Testis (tissue), 3 donors: Measurements from ENCODE around the gene MYO7B. TPM values are rescaled to one million over a fixed set of nuclear protein-coding genes. Genes with fewer than 3 reads are reported as not detected.

Experiments
- DNase-seq: peaks from one replicate; pipeline ENCODE4 v3.0.0-alpha.2; 2019
- H3K27ac ChIP-seq, 2 donors: fragments of 200-600 bp; sonication (generic); one replicate each; pipeline ENCODE4 v1.5.1; 2019
- H3K27me3 ChIP-seq: fragments of 200-600 bp; sonication (generic); one replicate; pipeline ENCODE4 v1.5.1; 2019
- H3K36me3 ChIP-seq: fragments of 200-600 bp; sonication (generic); one replicate; pipeline ENCODE4 v1.5.1; 2017; ENCODE audit warnings: low read depth; ENCODE audit errors: missing control alignments
- H3K4me1 ChIP-seq: fragments of 200-600 bp; sonication (generic); one replicate; pipeline ENCODE4 v1.5.1; 2019
- H3K4me3 ChIP-seq, 2 donors: fragments of 200-600 bp; sonication (generic); one replicate each; pipeline ENCODE4 v1.5.1; 2017 to 2019
- H3K9me3 ChIP-seq: fragments of 200-600 bp; sonication (generic); one replicate; pipeline ENCODE4 v1.5.1; 2017
- CTCF ChIP-seq, 3 experiments: fragments of 450-650 bp in 2 of 3; fragments of 200-600 bp in 1 of 3; sonication (generic) in 1 of 3; IDR thresholded peaks; one replicate each; pipeline ENCODE4 v1.5.1; 2016 to 2019; ENCODE audit warnings: antibody characterized with exemption in 3 of 3, mild to moderate bottlenecking in 2 of 3, moderate library complexity in 1 of 3
- POLR2A ChIP-seq: fragments of 450-650 bp; IDR thresholded peaks from one replicate; pipeline ENCODE4 v1.6.1; 2017; ENCODE audit warnings: antibody characterized with exemption, mild to moderate bottlenecking, moderate library complexity
- WGBS, 2 donors: methylation state at CpG; one replicate each; pipeline ENCODE4 v1.1.5; 2018; 5-methylcytosine and 5-hydroxymethylcytosine counted together
- intact Hi-C: fragments of 100-400 bp; cut with DNase I; formaldehyde crosslinking; loops from one replicate; pipeline ENCODE4 v1.15.1; 2023; ENCODE audit warnings: low total_unique reads
- polyA plus RNA-seq: library from polyadenylated mRNA; stranded (reverse); fragments of 350-450 nt; fragmentation: Illumina TruSeq; extraction: RNeasy Lipid Tissue Mini Kit (QIAGEN cat#74804); gene quantifications from one replicate; pipeline ENCODE4 v1.2.3, GENCODE V29; 2014; ENCODE audit warnings: low read depth, low replicate concordance; ENCODE audit not compliant: insufficient read depth
- total RNA-seq, 2 donors: library from RNA; depleted of rRNA; stranded (reverse); fragments of >200 nt; gene quantifications; one replicate each; pipeline ENCODE4 v1.2.3, GENCODE V29; 2016

Gene MYO7B
- total and polyA plus RNA-seq, 3 donors from 2014 or later: 3.6 to 5.6 (median 4.2) TPM

GRCh38 chr2:127650041-127650784 lies 114.7 kb downstream of the MYO7B start:
- 46 to 69% methylated on average over 6 to 13 of the region's 17 CpGs for WGBS, 2 donors
- TF ChIP-seq POLR2A (no peak), CTCF (IDR thresholded peaks at IDR 0.05) (no peak)
- H3K27me3 ChIP-seq: no peaks in the 10 kb centered on the region
- peak; percentile 68 for DNase-seq
- intact Hi-C loops: no loop called here
- H3K4me3 ChIP-seq: no peak overlapping the region
- no peaks in the 10 kb centered on the region for H3K36me3 ChIP-seq
- peaks cover 20% of the 10 kb centered on the region for H3K4me1 ChIP-seq
- no peaks in the 10 kb centered on the region for H3K9me3 ChIP-seq
- peak overlapping the region; percentile 35 to 71 for H3K27ac ChIP-seq

- Histone ChIP-seq H3K9me3 (no peaks in the 10 kb centered on the region), H3K4me3 (no peak overlapping the region), H3K36me3 (no peaks in the 10 kb centered on the region), H3K27ac (peak overlapping the region in 1 of 2 donors; percentile 71), H3K4me1 (peaks cover 20% of the 10 kb centered on the region), H3K27me3 (no peaks in the 10 kb centered on the region)
- TF ChIP-seq CTCF (IDR thresholded peaks at IDR 0.05): no peak
- TF ChIP-seq POLR2A: no peak
- DNase-seq: no peak
- 77 to 79% methylated on average over 26 to 27 of the region's 28 CpGs for WGBS, 2 donors
- intact Hi-C loops: no loop called here
Measured at GRCh38 chr2:127650785-127651380, 115.4 kb downstream of the MYO7B start.

- Histone ChIP-seq H3K4me1 (peaks cover 20% of the 10 kb centered on the region), H3K27me3 (no peaks in the 10 kb centered on the region), H3K36me3 (no peaks in the 10 kb centered on the region), H3K27ac (peak overlapping the region; percentile 0 to 71), H3K4me3 (no peak overlapping the region), H3K9me3 (no peaks in the 10 kb centered on the region)
- WGBS, 2 donors: 96 to 100% methylated on average over 22 to 29 of the region's 29 CpGs
- intact Hi-C loops: no loop called here
- DNase-seq: no peak
- TF ChIP-seq CTCF (IDR thresholded peaks at IDR 0.05) (no peak), POLR2A (no peak)
Measured at GRCh38 chr2:127651381-127651809, 115.9 kb downstream of the MYO7B start.

- Histone ChIP-seq H3K36me3 (no peaks in the 10 kb centered on the region), H3K27me3 (no peaks in the 10 kb centered on the region), H3K9me3 (no peaks in the 10 kb centered on the region), H3K4me1 (peaks cover 20% of the 10 kb centered on the region), H3K27ac (peak overlapping the region; percentile 0 to 71), H3K4me3 (no peak overlapping the region)
- TF ChIP-seq POLR2A (no peak), CTCF (IDR thresholded peaks at IDR 0.05) (no peak)
- DNase-seq: peak; percentile 84
- intact Hi-C loops: no loop called here
- WGBS, 2 donors: 62 to 68% methylated on average over 11 to 14 of the region's 14 CpGs
Measured at GRCh38 chr2:127651971-127652550, 116.6 kb downstream of the MYO7B start.
